ENCODE measurements around the gene FHDC1.

- TF ChIP-seq POLR2AphosphoS5 (IDR thresholded peaks at IDR 0.05) (no peak), CTCF (IDR thresholded peaks at IDR 0.05) (no peak), POLR2A (IDR thresholded peaks at IDR 0.05) (no peak)
These were observed 81.9 kb downstream of the FHDC1 start for GRCh38 chr4:153018031-153018430.

All from transverse colon (tissue), 4 donors.